Testis (tissue), 3 donors: Measurements from ENCODE around the gene GNB4. TPM values are rescaled to one million over a fixed set of nuclear protein-coding genes. Genes with fewer than 3 reads are reported as not detected.

ENCODE experiments used
- DNase-seq: peaks from one replicate; pipeline ENCODE4 v3.0.0-alpha.2; 2019
- H3K27ac ChIP-seq, 2 donors: fragments of 200-600 bp; sonication (generic); one replicate each; pipeline ENCODE4 v1.5.1; 2019
- H3K27me3 ChIP-seq: fragments of 200-600 bp; sonication (generic); one replicate; pipeline ENCODE4 v1.5.1; 2019
- H3K36me3 ChIP-seq: fragments of 200-600 bp; sonication (generic); one replicate; pipeline ENCODE4 v1.5.1; 2017; ENCODE audit warnings: low read depth; ENCODE audit errors: missing control alignments
- H3K4me1 ChIP-seq: fragments of 200-600 bp; sonication (generic); one replicate; pipeline ENCODE4 v1.5.1; 2019
- H3K4me3 ChIP-seq, 2 donors: fragments of 200-600 bp; sonication (generic); one replicate each; pipeline ENCODE4 v1.5.1; 2017 to 2019
- H3K9me3 ChIP-seq: fragments of 200-600 bp; sonication (generic); one replicate; pipeline ENCODE4 v1.5.1; 2017
- POLR2A ChIP-seq: fragments of 450-650 bp; IDR thresholded peaks from one replicate; pipeline ENCODE4 v1.6.1; 2017; ENCODE audit warnings: antibody characterized with exemption, mild to moderate bottlenecking, moderate library complexity
- WGBS, 2 donors: methylation state at CpG; one replicate each; pipeline ENCODE4 v1.1.5; 2018; 5-methylcytosine and 5-hydroxymethylcytosine counted together
- intact Hi-C: fragments of 100-400 bp; cut with DNase I; formaldehyde crosslinking; loops from one replicate; pipeline ENCODE4 v1.15.1; 2023; ENCODE audit warnings: low total_unique reads
- polyA plus RNA-seq: library from polyadenylated mRNA; stranded (reverse); fragments of 350-450 nt; fragmentation: Illumina TruSeq; extraction: RNeasy Lipid Tissue Mini Kit (QIAGEN cat#74804); gene quantifications from one replicate; pipeline ENCODE4 v1.2.3, GENCODE V29; 2014; ENCODE audit warnings: low read depth, low replicate concordance; ENCODE audit not compliant: insufficient read depth
- total RNA-seq, 2 donors: library from RNA; depleted of rRNA; stranded (reverse); fragments of >200 nt; gene quantifications; one replicate each; pipeline ENCODE4 v1.2.3, GENCODE V29; 2016
- TF ChIP-seq, protein P1 (sequence below), 3 experiments: fragments of 450-650 bp in 2 of 3; fragments of 200-600 bp in 1 of 3; sonication (generic) in 1 of 3; IDR thresholded peaks; one replicate each; pipeline ENCODE4 v1.5.1; 2016 to 2019; ENCODE audit warnings: antibody characterized with exemption in 3 of 3, mild to moderate bottlenecking in 2 of 3, moderate library complexity in 1 of 3

Gene GNB4
- total and polyA plus RNA-seq, 3 donors from 2014 or later, result 8.7 to 9.8 (median 9.5) TPM

DNA sequence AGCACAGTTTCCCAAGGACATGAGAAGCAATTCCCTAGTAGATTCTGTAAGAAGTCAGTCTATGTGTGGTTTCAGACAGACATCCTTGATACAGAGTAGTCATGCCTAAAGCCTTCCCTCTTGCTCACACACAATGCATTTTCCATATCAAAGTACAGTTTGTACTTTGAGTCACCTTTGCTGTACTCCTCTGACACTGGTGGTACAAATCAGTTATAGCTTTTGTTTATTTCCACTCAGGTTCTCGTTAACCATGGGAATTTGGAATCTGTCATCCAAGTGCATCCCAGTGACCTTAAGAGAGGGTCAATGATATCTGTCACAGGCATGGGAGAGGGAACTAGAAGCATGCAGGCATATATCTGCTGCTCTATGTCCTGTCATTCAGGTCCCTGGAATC, 3.6 kb upstream of the GNB4 start:
- TF ChIP-seq, protein P1, sequence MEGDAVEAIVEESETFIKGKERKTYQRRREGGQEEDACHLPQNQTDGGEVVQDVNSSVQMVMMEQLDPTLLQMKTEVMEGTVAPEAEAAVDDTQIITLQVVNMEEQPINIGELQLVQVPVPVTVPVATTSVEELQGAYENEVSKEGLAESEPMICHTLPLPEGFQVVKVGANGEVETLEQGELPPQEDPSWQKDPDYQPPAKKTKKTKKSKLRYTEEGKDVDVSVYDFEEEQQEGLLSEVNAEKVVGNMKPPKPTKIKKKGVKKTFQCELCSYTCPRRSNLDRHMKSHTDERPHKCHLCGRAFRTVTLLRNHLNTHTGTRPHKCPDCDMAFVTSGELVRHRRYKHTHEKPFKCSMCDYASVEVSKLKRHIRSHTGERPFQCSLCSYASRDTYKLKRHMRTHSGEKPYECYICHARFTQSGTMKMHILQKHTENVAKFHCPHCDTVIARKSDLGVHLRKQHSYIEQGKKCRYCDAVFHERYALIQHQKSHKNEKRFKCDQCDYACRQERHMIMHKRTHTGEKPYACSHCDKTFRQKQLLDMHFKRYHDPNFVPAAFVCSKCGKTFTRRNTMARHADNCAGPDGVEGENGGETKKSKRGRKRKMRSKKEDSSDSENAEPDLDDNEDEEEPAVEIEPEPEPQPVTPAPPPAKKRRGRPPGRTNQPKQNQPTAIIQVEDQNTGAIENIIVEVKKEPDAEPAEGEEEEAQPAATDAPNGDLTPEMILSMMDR (IDR thresholded peaks at IDR 0.05), result no peak
- no peak for TF ChIP-seq POLR2A

DNA sequence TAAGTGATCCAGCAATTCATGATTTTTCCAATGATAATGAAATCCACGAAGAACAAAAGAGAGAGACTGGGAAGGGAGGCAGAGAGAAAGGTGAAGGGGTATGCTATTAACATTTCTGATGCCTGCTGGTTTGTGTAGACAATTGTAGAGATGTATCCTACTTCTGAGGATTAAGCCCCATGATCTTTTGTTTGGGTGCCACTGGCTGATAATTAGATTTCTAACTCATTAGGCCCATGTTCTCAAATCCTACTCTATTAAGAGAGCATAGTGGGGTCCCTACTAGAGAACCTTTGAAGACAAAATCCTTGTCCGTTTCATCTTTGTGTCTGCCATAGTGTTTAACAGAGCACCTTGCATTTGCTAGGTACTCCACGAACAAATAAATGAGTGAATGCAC, 2.7 kb upstream of the GNB4 start:
- WGBS, 2 donors, result 75 to 87% methylated on average over 3 of the region's 3 CpGs
- no peak overlapping the region for H3K4me3 ChIP-seq
- H3K27me3 ChIP-seq, result no peaks in the 10 kb centered on the region
- no peak for DNase-seq
- H3K4me1 ChIP-seq, result peaks cover 11% of the 10 kb centered on the region
- H3K36me3 ChIP-seq, result no peaks in the 10 kb centered on the region
- TF ChIP-seq POLR2A, result no peak
- TF ChIP-seq, protein P1 (IDR thresholded peaks at IDR 0.05), result no peak
- no peak overlapping the region for H3K27ac ChIP-seq
- intact Hi-C loops, result no loop called here
- no peaks in the 10 kb centered on the region for H3K9me3 ChIP-seq

More for the DNA sequence above, 3.6 kb upstream of the GNB4 start:
- WGBS, 2 donors, result 37 to 44% methylated on average over 1 of the region's 1 CpG
- Histone ChIP-seq H3K27me3 (no peaks in the 10 kb centered on the region), H3K4me1 (peaks cover 6% of the 10 kb centered on the region), H3K27ac (no peak overlapping the region), H3K9me3 (no peaks in the 10 kb centered on the region), H3K36me3 (no peaks in the 10 kb centered on the region), H3K4me3 (no peak overlapping the region)
- no peak for DNase-seq
- intact Hi-C loops, result no loop called here

DNA sequence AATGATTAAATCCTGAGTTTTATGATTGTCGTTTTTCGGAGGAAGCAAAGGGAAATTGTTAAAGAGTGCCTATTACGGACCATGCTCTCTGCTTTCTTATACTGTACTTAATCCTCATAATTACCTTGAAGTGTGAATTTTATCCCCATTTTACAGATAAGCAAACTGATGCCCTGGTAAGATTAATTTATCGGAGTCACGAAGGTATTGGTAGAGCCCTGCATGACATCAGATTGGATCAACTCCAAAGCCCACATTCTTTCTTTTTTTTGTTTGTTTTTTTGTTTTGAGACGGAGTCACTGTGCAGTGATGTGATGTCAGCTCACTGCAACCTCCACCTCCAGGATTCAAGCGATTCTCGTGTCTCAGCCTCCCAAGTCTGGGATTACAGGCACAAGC, 1.6 kb upstream of the GNB4 start:
- H3K27me3 ChIP-seq, result no peaks in the 10 kb centered on the region
- no peaks in the 10 kb centered on the region for H3K9me3 ChIP-seq
- H3K4me3 ChIP-seq, result no peak overlapping the region
- H3K27ac ChIP-seq, result no peak overlapping the region
- peaks cover 11% of the 10 kb centered on the region for H3K4me1 ChIP-seq
- TF ChIP-seq POLR2A, result no peak
- TF ChIP-seq, protein P1 (IDR thresholded peaks at IDR 0.05), result no peak
- 65 to 70% methylated on average over 8 of the region's 8 CpGs for whole genome bisulfite sequencing, 2 donors
- DNase-seq, result no peak
- no peaks in the 10 kb centered on the region for H3K36me3 ChIP-seq
- intact Hi-C loops, result no loop called here

DNA sequence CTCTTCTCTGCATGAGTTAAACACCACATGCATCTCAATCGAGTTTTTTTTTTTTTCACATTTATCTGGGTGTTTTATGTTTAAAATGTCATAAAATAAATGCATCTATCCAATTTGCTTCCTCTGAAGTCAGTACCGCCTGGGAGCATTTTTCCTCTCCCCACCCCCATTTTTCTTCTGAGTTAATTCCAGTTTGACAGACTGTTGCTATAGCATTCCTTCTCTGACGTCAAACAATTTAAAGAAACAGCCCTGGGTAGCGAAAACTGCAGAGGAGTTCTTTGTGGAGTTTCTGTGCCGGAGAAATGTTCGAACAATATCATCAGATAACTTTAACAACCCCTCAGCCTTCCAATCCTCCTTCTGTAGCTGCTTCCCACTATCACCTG, 900 bp upstream of the GNB4 start:
- intact Hi-C loops, result no loop called here
- no peaks in the 10 kb centered on the region for H3K27me3 ChIP-seq
- no peaks in the 10 kb centered on the region for H3K9me3 ChIP-seq
- H3K4me3 ChIP-seq, result peak overlapping the region; percentile 73 to 76
- no peaks in the 10 kb centered on the region for H3K36me3 ChIP-seq
- H3K4me1 ChIP-seq, result peaks cover 11% of the 10 kb centered on the region
- WGBS, 2 donors, result 32 to 43% methylated on average over 6 of the region's 6 CpGs
- peak overlapping the region in 1 of 2 donors; percentile 95 for H3K27ac ChIP-seq
- DNase-seq, result no peak
- TF ChIP-seq, protein P1 (IDR thresholded peaks at IDR 0.05), result no peak
- no peak for TF ChIP-seq POLR2A

DNA sequence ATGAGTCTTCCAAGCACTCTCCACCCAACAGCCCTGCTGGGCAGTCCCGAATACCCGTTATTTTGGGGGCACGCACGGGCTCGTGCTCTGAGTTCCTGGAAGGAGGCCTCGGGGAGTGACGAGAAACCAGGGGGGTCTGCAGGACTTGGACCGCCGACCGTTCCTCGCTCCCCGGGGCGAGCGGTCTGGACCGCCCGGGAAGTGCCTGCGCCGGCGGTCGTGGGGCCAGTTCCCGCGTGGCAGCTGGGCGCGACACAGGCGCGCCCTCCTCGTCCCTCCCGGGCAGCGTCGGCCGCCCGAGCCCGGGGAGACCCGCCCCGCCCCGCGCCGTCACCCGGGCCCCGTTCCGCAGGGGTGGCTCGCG, 387 bp downstream of the GNB4 start:
- H3K4me3 ChIP-seq, result peak overlapping the region; percentile 73 to 76
- H3K36me3 ChIP-seq, result no peaks in the 10 kb centered on the region
- intact Hi-C loops, result no loop called here
- H3K9me3 ChIP-seq, result no peaks in the 10 kb centered on the region
- H3K27ac ChIP-seq, result peak overlapping the region; percentile 87 to 95
- no peaks in the 10 kb centered on the region for H3K27me3 ChIP-seq
- DNase-seq, result no peak
- H3K4me1 ChIP-seq, result peaks cover 11% of the 10 kb centered on the region
- TF ChIP-seq POLR2A, result no peak
- TF ChIP-seq, protein P1 (IDR thresholded peaks at IDR 0.05), result no peak
- 0 to 1% methylated on average over 12 to 31 of the region's 43 CpGs for WGBS, 2 donors
